SK-N-SH (cell line): ENCODE measurements around the gene MS4A10. TPM values are rescaled to one million over a fixed set of nuclear protein-coding genes. Genes with fewer than 3 reads are reported as not detected.

Experiments
- CTCF ChIA-PET: fragments of 300-600, 350-600 bp; formaldehyde crosslinking; extraction: SDS; loops from one replicate; lab custom pipeline; 2021; lab: Yijun Ruan, JAX
- POLR2A ChIA-PET: fragments of 350-600 bp; sonication (Branson Sonifier 250); formaldehyde crosslinking; extraction: SDS; loops from one replicate; lab custom pipeline; 2020; ENCODE audit warnings: antibody characterized with exemption, inconsistent platforms; lab: Yijun Ruan, JAX
- DNase-seq: peaks from one replicate; pipeline ENCODE4 v3.0.0; 2012
- H2AFZ ChIP-seq: fragments of 200-600 bp; sonication (generic); 2 replicates; pipeline ENCODE4 v1.8.1; 2016; ENCODE audit warnings: antibody characterized with exemption, mild to moderate bottlenecking, low read depth
- H3F3A ChIP-seq: fragments of 200-600 bp; sonication (generic); replicated peaks from 2 replicates; pipeline ENCODE3; 2016; ENCODE audit warnings: antibody characterized with exemption, mild to moderate bottlenecking; ENCODE audit not compliant: insufficient read depth
- H3K27ac ChIP-seq, 2 experiments: fragments of 200-500 bp in 1 of 2; fragments of 200-600 bp in 1 of 2; sonication (Bioruptor generic) in 1 of 2; sonication (generic), shearing (Covaris generic) in 1 of 2; 2 replicates each; pipeline versions ENCODE4 v1.5.1 to v1.6.1; 2014 to 2016; ENCODE audit warnings: low read depth in 2 of 2, inconsistent platforms in 1 of 2, low read length in 1 of 2, mild to moderate bottlenecking in 1 of 2, mixed read lengths in 1 of 2
- H3K27me3 ChIP-seq: fragments of 200-600 bp; sonication (generic), shearing (Covaris generic); 2 replicates; pipeline ENCODE4 v1.6.1; 2016; ENCODE audit warnings: mixed run types; ENCODE audit not compliant: insufficient read depth
- H3K36me3 ChIP-seq, 2 experiments: fragments of 200-500 bp in 1 of 2; fragments of 200-600 bp in 1 of 2; sonication (Bioruptor generic) in 1 of 2; sonication (generic) in 1 of 2; replicated peaks in 1 of 2; 2 replicates each; pipeline versions ENCODE3 to v1.5.1; 2014 to 2016; ENCODE audit warnings: low read length in 1 of 2, mild to moderate bottlenecking in 1 of 2; ENCODE audit not compliant: insufficient read depth in 2 of 2, control insufficient read depth in 1 of 2
- H3K4me1 ChIP-seq, 2 experiments: fragments of 200-500 bp in 1 of 2; fragments of 200-600 bp in 1 of 2; sonication (Bioruptor generic) in 1 of 2; sonication (generic), shearing (Covaris generic) in 1 of 2; 2 replicates each; pipeline versions ENCODE4 v1.5.1 to v1.6.1; 2014 to 2016; ENCODE audit warnings: low read depth in 1 of 2, low read length in 1 of 2, mixed run types in 1 of 2; ENCODE audit not compliant: insufficient read depth in 2 of 2, control insufficient read depth in 1 of 2
- H3K4me2 ChIP-seq: fragments of 200-600 bp; sonication (generic), shearing (Covaris generic); 2 replicates; pipeline ENCODE4 v1.6.1; 2017; ENCODE audit warnings: mixed run types
- H3K4me3 ChIP-seq, 2 experiments: fragments of 200-500 bp in 1 of 2; fragments of 200-600 bp in 1 of 2; sonication (Bioruptor generic) in 1 of 2; sonication (generic), shearing (Covaris generic) in 1 of 2; 2 replicates each; pipeline versions ENCODE4 v1.5.1 to v1.8.1; 2014 to 2016; ENCODE audit warnings: low read depth in 2 of 2, inconsistent platforms in 1 of 2, low read length in 1 of 2, mild to moderate bottlenecking in 1 of 2, mixed read lengths in 1 of 2, moderate library complexity in 1 of 2
- H3K79me2 ChIP-seq: fragments of 200-600 bp; sonication (generic); 2 replicates; pipeline ENCODE4 v1.8.1; 2017; ENCODE audit warnings: mild to moderate bottlenecking; ENCODE audit not compliant: insufficient read depth
- H3K9ac ChIP-seq: fragments of 200-600 bp; sonication (generic); 2 replicates; pipeline ENCODE4 v1.6.1; 2017; ENCODE audit warnings: mixed run types
- H3K9me2 ChIP-seq: fragments of 200-600 bp; sonication (generic); 2 replicates; pipeline ENCODE4 v1.6.1; 2017; ENCODE audit warnings: mixed run types
- H3K9me3 ChIP-seq: fragments of 200-600 bp; sonication (generic); 2 replicates; pipeline ENCODE4 v1.6.1; 2017; ENCODE audit warnings: mixed run types, mild to moderate bottlenecking, moderate library complexity
- H4K20me1 ChIP-seq: fragments of 200-600 bp; sonication (generic); 2 replicates; pipeline ENCODE4 v1.6.1; 2017; ENCODE audit warnings: mild to moderate bottlenecking, mixed run types; ENCODE audit not compliant: insufficient read depth
- CHD2 ChIP-seq: fragments of 150-350 bp; IDR thresholded peaks from 2 replicates; pipeline ENCODE4 v1.6.1; 2018; ENCODE audit warnings: low read length; ENCODE audit not compliant: partially characterized antibody
- ELF1 ChIP-seq: IDR thresholded peaks from 2 replicates; pipeline ENCODE4 v1.4.0; 2012
- EP300 ChIP-seq, 2 experiments: IDR thresholded peaks; 2 replicates each; pipeline versions ENCODE4 v1.4.0 to v1.6.1; 2012; ENCODE audit warnings: borderline replicate concordance in 1 of 2, low read depth in 1 of 2, low read length in 1 of 2
- GABPA ChIP-seq: IDR thresholded peaks from 2 replicates; pipeline ENCODE4 v1.4.0; 2012; ENCODE audit warnings: low read depth, mild to moderate bottlenecking
- MXI1 ChIP-seq: IDR thresholded peaks from 2 replicates; pipeline ENCODE4 v1.6.1; 2012; ENCODE audit warnings: mild to moderate bottlenecking, low read depth, low read length, improper control_type of control experiment
- PBX3 ChIP-seq: IDR thresholded peaks from 2 replicates; pipeline ENCODE4; 2012
- RAD21 ChIP-seq: IDR thresholded peaks from 2 replicates; pipeline ENCODE4 v1.6.1; 2012; ENCODE audit warnings: mild to moderate bottlenecking, low read length
- TEAD4 ChIP-seq: IDR thresholded peaks from 2 replicates; pipeline ENCODE4 v1.4.0; 2012; ENCODE audit warnings: mild to moderate bottlenecking, borderline replicate concordance; ENCODE audit not compliant: insufficient read depth
- ZBTB33 ChIP-seq: IDR thresholded peaks from 2 replicates; pipeline ENCODE4 v1.4.0; 2012; ENCODE audit warnings: low read depth, borderline replicate concordance
- WGBS: methylation state at CpG from one replicate; pipeline ENCODE4 v1.1.6; 2017; ENCODE audit warnings: low lambda C conversion rate; 5-methylcytosine and 5-hydroxymethylcytosine counted together
- polyA plus RNA-seq, 3 experiments: library from polyadenylated mRNA; depleted of rRNA; stranded (reverse); fragments of >200 nt; gene quantifications; 2 replicates each; pipeline ENCODE4 v1.2.3, GENCODE V29; 2012

Gene MS4A10
- polyA plus RNA-seq, 1 of the 3 experiments (the other 2 are of a cell fraction), result not detected

- no peak for TF ChIP-seq RAD21
Observed at GRCh38 chr11:60783141-60783484, 2.0 kb upstream of the MS4A10 start (continued).

- no peaks in the 10 kb centered on the region for H3K36me3 ChIP-seq
- DNase-seq, result no peak
- TF ChIP-seq MXI1 (no peak), ELF1 (no peak), ZBTB33 (no peak), GABPA (no peak), EP300 (IDR thresholded peaks at IDR 0.05; ENCODE audit: borderline replicate concordance in 1 of 2, low read depth in 1 of 2, low read length in 1 of 2) (no peak)
- TF ChIP-seq, all 33 proteins: peak for 0
- no peak overlapping the region for H3K9ac ChIP-seq
- ChIA-PET POLR2A (no interaction called here), CTCF (interaction anchor here (1.6 kb wide), 1 partner anchor 9 kb away, joined by 4 read pairs; no protein-coding TSS in a partner anchor)
- no peaks in the 10 kb centered on the region for H4K20me1 ChIP-seq
- H3F3A ChIP-seq, result no peaks in the 10 kb centered on the region
- H3K4me2 ChIP-seq, result no peak overlapping the region
- H2AFZ ChIP-seq, result no peak overlapping the region
- H3K27ac ChIP-seq, result no peak overlapping the region
- H3K27me3 ChIP-seq, result no peaks in the 10 kb centered on the region
- no peaks in the 10 kb centered on the region for H3K9me3 ChIP-seq
- H3K9me2 ChIP-seq, result no peaks in the 10 kb centered on the region
- no peak overlapping the region for H3K4me3 ChIP-seq
- H3K4me1 ChIP-seq, result no peaks in the 10 kb centered on the region
- H3K79me2 ChIP-seq, result no peaks in the 10 kb centered on the region
- 63% methylated on average over 6 of the region's 7 CpGs for WGBS
Observed at GRCh38 chr11:60783911-60784310, 1.2 kb upstream of the MS4A10 start.

- Histone ChIP-seq H3K27ac (no peak overlapping the region), H3K4me1 (no peaks in the 10 kb centered on the region), H3F3A (no peaks in the 10 kb centered on the region), H3K4me3 (no peak overlapping the region), H3K36me3 (no peaks in the 10 kb centered on the region), H3K9ac (no peak overlapping the region), H3K4me2 (no peak overlapping the region), H3K9me3 (no peaks in the 10 kb centered on the region), H3K79me2 (no peaks in the 10 kb centered on the region), H2AFZ (no peak overlapping the region), H3K27me3 (no peaks in the 10 kb centered on the region), H4K20me1 (no peaks in the 10 kb centered on the region), H3K9me2 (no peaks in the 10 kb centered on the region)
- TF ChIP-seq PBX3, result no peak
- no peak for TF ChIP-seq CHD2
- no peak for TF ChIP-seq TEAD4
- POLR2A ChIA-PET, result no interaction called here
- no peak for DNase-seq
- CTCF ChIA-PET, result interaction anchor here (0.6 to 1.0 kb wide), 2 partner anchors 10 to 45 kb away, joined by 3 read pairs; no protein-coding TSS in a partner anchor
- 30% methylated on average over 8 of the region's 8 CpGs for WGBS
Observed at GRCh38 chr11:60785806-60786361, 751 bp downstream of the MS4A10 start.
